CD4-positive, alpha-beta T cell treated with Interferon gamma for 1 hour (primary cell): ENCODE results near the gene ABCG2.
"Not testable (repeated sequence)": the region's sequence is repeated elsewhere in the genome, so short reads cannot be mapped to it uniquely, and the experiment has no call there.

Experiments
- DNase-seq: peaks from one replicate; pipeline ENCODE4 v3.0.0-alpha.2; 2020

ABCG2 gene

DNA sequence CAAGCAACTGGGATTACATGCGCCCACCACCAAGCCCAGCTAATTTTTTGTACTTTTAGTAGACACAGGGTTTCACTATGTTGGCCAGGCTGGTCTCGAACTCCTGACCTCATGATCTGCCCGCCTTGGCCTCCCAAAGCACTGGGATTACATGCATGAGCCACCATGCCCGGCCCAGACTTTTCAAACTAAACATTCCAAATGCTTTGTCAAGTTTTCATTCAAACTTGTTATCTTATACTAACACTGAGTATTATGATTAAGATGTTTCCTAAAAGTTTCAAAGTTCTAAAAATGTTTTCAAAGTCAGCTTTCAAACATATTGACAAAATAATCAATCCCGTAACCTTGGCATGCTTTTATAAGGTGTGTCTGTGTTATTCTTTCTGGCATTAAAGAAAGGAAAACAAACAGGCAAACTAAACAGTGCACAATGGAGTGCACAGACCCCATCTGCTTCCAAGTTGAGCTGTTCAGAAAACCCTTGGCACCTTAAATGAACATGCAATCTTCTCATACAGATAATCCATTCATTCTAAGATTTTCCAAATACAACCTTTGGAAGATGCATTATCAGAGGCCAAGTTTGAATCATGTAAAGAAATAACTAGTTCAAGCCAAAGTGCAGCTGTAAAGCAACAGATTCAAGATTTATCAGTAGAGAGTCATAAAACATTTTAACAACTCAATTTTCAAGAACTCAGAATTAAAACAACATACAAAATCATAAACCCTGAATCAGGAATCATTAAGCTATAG is 49.1 kb downstream of the ABCG2 start:
- no peak for DNase-seq

- DNase-seq: no peak
Measured at GRCh38 chr4:88108747-88109122, 49.7 kb downstream of the ABCG2 start.

DNA sequence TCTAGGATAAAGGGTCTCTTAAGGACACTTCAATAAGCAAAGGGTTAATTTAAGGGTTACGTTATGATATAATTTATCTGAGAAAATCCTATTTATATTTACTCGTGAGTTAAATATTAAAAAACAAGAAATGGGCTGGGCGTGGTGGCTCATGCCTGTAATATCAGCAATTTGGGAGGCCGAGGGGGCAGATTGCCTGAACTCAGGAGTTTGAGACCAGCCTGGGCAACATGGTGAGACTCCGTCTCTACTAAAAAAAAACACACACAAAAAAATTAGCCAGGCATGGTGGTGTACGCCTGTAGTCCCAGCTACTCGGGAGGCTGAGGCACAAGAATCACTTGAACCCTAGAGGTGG is 50.4 kb downstream of the ABCG2 start:
- DNase-seq: not testable (repeated sequence)

DNA sequence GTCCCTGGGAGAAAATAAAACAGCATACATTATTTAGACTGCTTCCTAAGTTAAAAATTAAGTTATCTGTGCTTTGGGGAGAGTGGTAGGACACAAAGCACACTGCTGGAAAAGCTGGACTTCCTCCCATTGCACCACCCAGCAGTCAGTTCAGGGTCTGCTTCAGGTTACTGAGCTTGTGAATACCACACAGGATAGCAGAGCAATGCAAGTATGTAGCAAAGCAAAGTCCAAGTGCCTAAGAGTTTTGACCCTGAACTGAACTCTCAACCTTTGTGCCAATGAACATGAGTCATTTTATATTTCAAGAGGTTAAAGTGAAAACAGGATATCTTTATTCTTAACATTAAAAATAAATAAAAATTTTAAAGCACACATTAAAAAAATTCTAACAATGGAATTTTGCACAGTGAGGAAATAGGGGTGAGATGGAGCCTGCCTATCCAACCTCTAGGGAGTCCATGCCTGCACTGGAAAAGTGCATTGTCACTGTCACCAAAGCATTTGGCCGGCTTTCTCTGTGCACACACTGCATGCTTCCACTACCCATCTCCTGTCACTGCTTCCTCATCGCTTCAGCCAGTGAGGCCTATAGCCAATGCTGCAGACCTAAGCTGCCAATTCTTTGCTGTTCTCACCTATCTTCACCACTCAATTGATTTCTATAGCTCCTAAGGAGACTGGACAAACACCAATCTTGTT is 50.9 kb downstream of the ABCG2 start:
- no peak for DNase-seq

DNA sequence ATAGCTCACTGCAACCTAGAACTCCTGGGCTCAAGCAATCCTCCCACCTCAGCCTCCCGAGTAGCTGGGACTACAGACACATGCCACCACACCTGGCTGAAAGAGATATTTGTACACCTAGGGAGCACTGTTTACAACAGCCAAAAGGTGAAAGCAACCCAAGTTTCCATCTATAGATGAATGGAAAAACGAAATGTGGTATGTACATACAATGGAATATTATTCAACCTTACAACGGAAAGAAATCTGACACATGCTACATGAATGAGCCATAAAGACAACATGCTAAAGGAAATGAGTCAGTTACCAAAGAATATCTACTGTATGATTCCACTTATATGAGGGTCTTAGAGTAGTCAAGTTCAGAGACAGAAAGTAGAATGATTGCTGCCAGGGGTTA is 52.2 kb downstream of the ABCG2 start:
- DNase-seq: no peak

GRCh38 chr4:88104902-88105610 is 53.4 kb downstream of the ABCG2 start:
- no peak for DNase-seq

DNA sequence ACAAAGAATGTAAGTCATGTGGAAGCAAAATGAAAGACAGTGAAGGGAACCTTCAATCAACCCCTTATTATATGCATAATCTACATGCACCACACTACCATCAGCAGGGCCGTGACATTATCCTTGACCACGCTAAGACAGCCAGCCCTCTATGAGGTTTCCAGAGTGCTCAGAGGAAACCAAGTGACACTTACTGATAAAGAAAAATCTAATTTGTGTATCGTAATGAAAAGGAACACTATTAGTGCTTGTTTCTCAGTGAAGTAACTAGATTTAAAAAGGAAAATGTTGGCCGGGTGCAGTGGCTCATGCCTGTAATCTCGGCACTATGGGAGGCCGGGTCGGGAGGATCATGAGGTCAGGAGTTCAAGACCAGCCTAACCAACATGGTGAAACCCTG is 56.4 kb downstream of the ABCG2 start:
- no peak for DNase-seq

- peak; percentile 4 for DNase-seq
Measured at GRCh38 chr4:88101165-88101564, 57.3 kb downstream of the ABCG2 start.

DNA sequence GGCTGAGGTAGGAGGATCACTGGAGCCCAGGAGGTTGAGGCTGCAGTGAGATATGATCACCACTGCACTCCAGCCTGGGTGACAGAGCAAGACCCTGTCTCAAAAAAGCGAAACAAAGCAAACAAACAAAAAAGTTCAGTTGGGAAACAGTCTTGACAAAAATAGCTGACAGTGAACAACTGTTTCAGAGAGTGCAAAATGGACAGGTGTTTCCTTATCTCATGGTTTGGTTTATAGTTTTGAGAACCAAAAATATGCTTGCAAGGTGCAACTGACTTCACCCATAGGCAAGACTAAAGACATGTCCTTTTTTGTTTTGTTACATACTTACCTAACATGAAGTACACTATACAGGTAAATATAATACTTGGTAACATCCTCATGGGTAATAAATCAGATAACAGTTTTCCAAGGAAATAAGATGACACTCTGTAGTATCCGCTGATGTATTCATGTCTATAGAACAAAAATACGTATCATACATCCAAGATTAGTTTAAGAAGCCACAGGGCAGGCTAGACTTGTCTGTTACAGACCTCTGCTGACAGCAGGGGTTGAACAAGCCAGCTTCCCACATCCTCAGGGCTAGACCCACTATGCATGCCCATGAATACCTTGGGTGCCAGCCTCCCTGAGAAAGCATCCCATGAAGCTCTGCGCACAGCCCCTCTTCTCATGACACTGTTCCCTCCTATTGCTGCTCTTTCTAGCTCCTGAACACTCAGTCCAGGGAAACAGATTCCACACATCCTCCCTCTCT is 59.3 kb downstream of the ABCG2 start:
- no peak for DNase-seq

DNA sequence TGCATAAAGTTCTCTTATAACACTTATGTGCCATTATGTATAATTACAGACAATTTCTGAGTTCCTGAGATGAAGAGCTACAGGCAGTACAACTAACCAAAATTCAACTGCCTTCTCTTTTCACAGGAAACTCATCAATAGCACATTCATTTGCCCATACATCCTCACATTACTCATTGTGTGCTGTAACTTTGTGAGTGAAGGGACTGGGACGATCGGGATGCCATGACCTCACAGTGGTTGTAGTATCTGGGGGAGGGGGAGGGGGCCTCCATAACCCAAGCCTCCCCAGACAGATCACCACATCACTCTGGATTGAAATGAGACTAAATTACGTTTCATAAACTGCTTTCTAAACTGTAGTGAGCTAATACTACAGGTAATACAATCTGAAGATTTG is 60.7 kb downstream of the ABCG2 start:
- DNase-seq: no peak

- no peak for DNase-seq
Measured at GRCh38 chr4:88097301-88097700, 61.1 kb downstream of the ABCG2 start.

DNA sequence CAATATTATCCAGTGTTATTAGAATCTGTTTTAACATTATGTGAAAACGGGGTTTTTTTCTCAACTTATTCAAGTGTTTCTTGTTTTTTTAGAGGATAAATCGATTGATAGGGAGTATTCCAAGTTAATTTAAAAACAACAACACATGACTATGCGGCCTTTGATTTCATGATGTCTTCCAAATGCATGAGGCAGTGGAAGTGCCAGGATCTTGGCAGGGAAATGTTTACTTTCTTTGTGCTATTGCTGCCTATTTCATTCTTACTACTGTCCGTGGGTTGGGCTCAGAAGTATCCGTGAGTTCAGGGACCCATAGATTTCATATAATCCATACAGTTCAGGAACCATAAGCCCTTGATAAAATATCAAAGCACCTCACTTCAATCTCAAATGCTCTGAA is 64.6 kb downstream of the ABCG2 start:
- no peak for DNase-seq

- no peak for DNase-seq
Measured at GRCh38 chr4:88091378-88091777, 67.1 kb downstream of the ABCG2 start.

DNA sequence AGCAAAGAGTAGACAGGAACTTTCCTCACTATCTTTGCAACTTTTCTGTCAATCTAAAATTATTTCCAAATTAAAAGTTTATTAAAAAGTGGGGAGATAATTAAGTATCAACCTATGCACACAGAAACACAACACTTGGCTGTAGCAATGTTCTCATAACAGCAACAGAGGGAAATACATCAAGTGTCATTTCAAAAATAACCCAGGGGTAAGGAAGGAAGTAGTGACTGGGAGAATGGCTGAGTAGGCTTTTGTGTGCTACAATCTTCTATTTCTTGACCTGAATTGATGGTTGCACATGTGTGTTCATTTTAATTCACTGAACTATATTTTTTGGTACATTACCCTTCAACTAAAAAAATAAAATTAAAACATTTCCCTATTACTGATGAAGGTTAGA is 67.5 kb downstream of the ABCG2 start:
- no peak for DNase-seq

DNA sequence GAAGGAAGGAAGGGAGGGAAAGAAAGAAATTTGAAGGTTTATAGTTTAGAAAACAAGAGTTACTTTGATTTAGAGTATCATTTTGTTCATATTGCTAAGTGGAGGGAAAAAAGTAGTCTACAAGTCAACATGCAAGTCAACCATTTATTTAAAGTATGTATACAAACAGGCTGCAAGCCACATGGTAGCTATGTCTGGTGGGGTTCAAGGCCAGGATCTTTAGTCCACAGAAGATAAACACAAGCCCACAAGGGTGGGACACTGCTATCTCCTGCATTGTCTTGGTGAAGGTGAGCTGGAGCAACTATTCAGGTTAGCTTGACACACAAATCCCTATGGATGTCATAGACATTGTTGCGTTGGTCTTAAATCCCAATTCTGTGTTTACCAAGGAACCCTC is 71.4 kb downstream of the ABCG2 start:
- DNase-seq: no peak

GRCh38 chr4:88080626-88081025 is 77.8 kb downstream of the ABCG2 start:
- no peak for DNase-seq

- DNase-seq: no peak
Measured at GRCh38 chr4:88078579-88078978, 79.9 kb downstream of the ABCG2 start.

DNA sequence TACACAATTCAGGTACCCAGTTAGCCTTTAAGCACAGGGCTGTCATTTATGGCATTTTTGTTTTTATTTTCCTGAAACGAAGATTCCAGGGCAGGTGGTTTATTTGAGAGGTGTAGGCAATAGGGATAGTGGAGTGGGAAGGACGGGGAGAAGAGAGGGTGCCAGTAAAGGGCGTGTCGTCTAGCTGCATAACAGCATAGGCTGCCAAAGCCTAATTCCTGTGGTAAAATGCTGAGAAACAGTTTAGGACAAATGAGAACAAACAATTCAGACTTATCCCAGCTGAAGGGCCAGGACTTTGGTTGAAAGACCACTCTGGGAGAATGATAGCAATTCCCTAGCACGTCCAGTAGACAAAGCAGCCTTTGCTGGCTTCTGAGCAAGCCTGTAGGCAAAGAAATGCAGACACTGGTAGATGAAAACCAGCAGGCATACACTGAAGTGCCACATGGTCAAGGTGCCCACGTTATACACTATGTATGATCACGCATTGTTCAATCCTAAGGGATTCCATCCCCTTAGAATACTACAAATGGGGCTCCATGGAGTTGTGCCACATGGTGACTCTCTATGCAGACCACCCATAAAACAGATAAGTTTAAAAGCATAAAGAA is 80.4 kb downstream of the ABCG2 start:
- DNase-seq: no peak

DNA sequence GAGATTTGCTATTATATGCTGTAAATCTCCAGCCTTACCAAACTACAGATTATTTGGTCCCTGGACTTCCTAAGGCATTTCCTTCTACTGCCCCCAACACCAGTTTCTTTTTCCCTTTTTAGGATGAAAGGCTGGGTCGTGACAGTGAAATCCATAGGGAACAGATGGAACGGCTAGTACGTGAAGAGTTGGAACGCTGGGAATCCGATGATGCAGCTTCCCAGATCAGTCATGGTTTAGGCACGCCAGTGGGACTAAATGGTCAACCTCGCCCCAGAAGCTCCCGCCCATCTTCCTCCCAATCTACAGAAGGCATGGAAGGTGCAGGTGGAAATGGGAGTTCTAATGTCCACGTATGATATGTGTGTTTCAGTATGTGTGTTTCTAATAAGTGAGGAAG is 83.1 kb downstream of the ABCG2 start:
- DNase-seq: no peak

- DNase-seq: no peak
Measured at GRCh38 chr4:88070031-88070430, 88.4 kb downstream of the ABCG2 start.

DNA sequence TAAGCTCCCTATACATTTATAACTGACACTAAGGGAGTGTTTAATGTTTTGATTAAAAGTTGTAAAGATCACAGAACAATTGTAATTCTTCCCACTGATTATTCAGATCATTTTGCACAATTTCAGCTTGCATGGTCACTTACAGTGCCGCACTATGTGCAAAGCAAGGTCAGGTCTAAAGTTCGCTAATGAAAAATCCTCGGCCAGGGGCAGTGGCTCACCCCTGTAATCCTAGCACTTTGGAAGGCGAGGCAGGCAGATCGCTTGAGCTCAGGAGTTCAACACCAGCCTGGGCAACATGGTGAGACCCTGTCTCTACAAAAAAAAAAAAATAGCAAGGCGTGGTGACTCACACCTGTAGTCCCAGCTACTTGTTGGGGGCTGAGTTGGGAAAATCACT is 94.0 kb downstream of the ABCG2 start:
- DNase-seq: no peak

DNA sequence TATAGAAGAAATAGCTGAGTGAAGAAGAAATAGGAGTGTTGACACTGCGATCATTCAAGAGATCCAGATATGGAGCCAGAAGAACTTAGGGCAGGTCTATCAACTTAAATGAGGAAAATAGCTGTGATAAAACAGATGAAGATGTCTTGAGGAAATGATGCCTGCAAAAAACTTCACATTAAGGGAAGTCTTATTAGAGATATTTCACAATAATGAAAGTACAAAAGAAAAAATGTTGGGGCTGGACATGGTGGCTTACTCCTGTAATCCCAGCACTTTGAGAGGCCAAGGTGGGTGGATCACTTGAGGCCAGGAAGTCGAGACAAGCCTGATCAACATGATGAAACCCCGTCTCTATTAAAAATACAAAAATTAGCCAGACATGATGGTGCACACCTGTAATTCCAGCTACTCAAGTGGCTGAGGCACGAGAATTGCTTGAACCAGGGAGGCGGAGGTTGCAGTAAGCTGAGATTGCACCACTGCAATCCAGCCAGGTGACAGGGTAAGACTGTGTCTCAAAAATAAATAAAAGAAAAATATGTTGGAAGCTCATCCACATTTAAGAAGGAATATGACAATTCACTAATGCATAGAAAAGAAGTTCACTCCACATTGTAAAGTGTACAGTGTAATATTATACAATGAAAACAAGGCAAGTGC is 94.7 kb downstream of the ABCG2 start:
- no peak for DNase-seq
